IMR-90 (cell line): ENCODE measurements around the gene PRPH2. TPM values are rescaled to one million over a fixed set of nuclear protein-coding genes. Genes with fewer than 3 reads are reported as not detected.

Experiments used
- ATAC-seq: fragments of 200-7000 bp; cut with Tn5 transposase; 2 replicates; pipeline ENCODE4 v1.9.1; 2020; ENCODE audit warnings: low read depth, mild to moderate bottlenecking, moderate library complexity
- BruUV-seq: library from RNA; stranded (reverse); fragments of 400-500 nt; replicated peaks from 2 replicates; lab custom pipeline; 2021; lab: Mats Ljungman, UMichigan
- CTCF ChIA-PET: fragments of 300-600 bp; formaldehyde crosslinking; extraction: SDS; loops from one replicate; lab custom pipeline; 2021; ENCODE audit warnings: antibody characterized with exemption; lab: Yijun Ruan, JAX
- POLR2A ChIA-PET: fragments of 300-600 bp; sonication (Branson Sonifier 250); formaldehyde crosslinking; loops from one replicate; lab custom pipeline; 2022; ENCODE audit warnings: antibody characterized with exemption; ENCODE audit not compliant: unreplicated experiment; lab: Charles Lee
- DNase-seq: peaks from one replicate; pipeline ENCODE4 v3.0.0; 2013
- H2AFZ ChIP-seq: replicated peaks from 2 replicates; pipeline ENCODE3; 2013; ENCODE audit warnings: low read length, mild to moderate bottlenecking; ENCODE audit not compliant: poor library complexity
- H2AK5ac ChIP-seq: 2 replicates; pipeline ENCODE4 v1.6.1; 2013; ENCODE audit warnings: low read depth, low read length, inconsistent platforms
- H2AK9ac ChIP-seq: replicated peaks from 2 replicates; pipeline ENCODE3; 2013; ENCODE audit warnings: mild to moderate bottlenecking, low read depth, low read length, moderate library complexity; ENCODE audit not compliant: poor library complexity
- H2BK120ac ChIP-seq: 2 replicates; pipeline ENCODE4 v1.6.1; 2013; ENCODE audit warnings: low read depth, low read length, inconsistent platforms
- H2BK15ac ChIP-seq: 3 replicates; pipeline ENCODE4 v1.6.1; 2013; ENCODE audit warnings: low read depth, low read length, inconsistent platforms
- H2BK20ac ChIP-seq: 2 replicates; pipeline ENCODE4 v1.6.1; 2013; ENCODE audit warnings: low read depth, mild to moderate bottlenecking, inconsistent platforms, low read length, moderate library complexity
- H2BK5ac ChIP-seq: 2 replicates; pipeline ENCODE4 v1.6.1; 2013; ENCODE audit warnings: mild to moderate bottlenecking, low read depth, low read length, inconsistent platforms; ENCODE audit not compliant: poor library complexity, severe bottlenecking
- H3K14ac ChIP-seq: replicated peaks from 2 replicates; pipeline ENCODE4 v1.6.1; 2013; ENCODE audit warnings: low read depth, low read length, inconsistent platforms
- H3K18ac ChIP-seq: 2 replicates; pipeline ENCODE4 v1.6.1; 2013; ENCODE audit warnings: low read depth, low read length, control low read depth
- H3K23ac ChIP-seq: 2 replicates; pipeline ENCODE4 v1.6.1; 2013; ENCODE audit warnings: low read depth, low read length, inconsistent platforms
- H3K27ac ChIP-seq: 2 replicates; pipeline ENCODE4 v1.5.1; 2013; ENCODE audit warnings: mild to moderate bottlenecking, control low read depth, low read length; ENCODE audit not compliant: insufficient read depth
- H3K27me3 ChIP-seq: 2 replicates; pipeline ENCODE4 v1.6.1; 2013; ENCODE audit warnings: low read length; ENCODE audit not compliant: control insufficient read depth, insufficient read depth
- H3K36me3 ChIP-seq: 2 replicates; pipeline ENCODE4 v1.6.1; 2013; ENCODE audit warnings: low read length, mixed read lengths; ENCODE audit not compliant: control insufficient read depth, insufficient read depth
- H3K4ac ChIP-seq: 2 replicates; pipeline ENCODE4 v1.6.1; 2013; ENCODE audit warnings: low read depth, low read length, inconsistent platforms
- H3K4me1 ChIP-seq: 2 replicates; pipeline ENCODE4 v1.6.1; 2013; ENCODE audit warnings: low read length, mixed read lengths; ENCODE audit not compliant: control insufficient read depth, insufficient read depth
- H3K4me2 ChIP-seq: 2 replicates; pipeline ENCODE4 v1.6.1; 2013; ENCODE audit warnings: low read depth, mild to moderate bottlenecking, control low read depth, low read length, moderate library complexity
- H3K4me3 ChIP-seq: 2 replicates; pipeline ENCODE4 v1.5.1; 2013; ENCODE audit warnings: low read depth, mild to moderate bottlenecking, control low read depth, low read length, moderate library complexity; ENCODE audit not compliant: insufficient read depth
- H3K56ac ChIP-seq: 2 replicates; pipeline ENCODE4 v1.6.1; 2013; ENCODE audit warnings: low read length, inconsistent platforms; ENCODE audit not compliant: insufficient read depth; ENCODE audit errors: extremely low read depth
- H3K79me1 ChIP-seq, 2 experiments: 2 replicates each; pipeline ENCODE4 v1.6.1; 2013; ENCODE audit warnings: low read length in 2 of 2, inconsistent platforms in 1 of 2, low read depth in 1 of 2
- H3K9ac ChIP-seq: 2 replicates; pipeline ENCODE4 v1.6.1; 2013; ENCODE audit warnings: low read depth, low read length, control low read depth
- H3K9me1 ChIP-seq: 2 replicates; pipeline ENCODE4 v1.6.1; 2013; ENCODE audit warnings: low read length, inconsistent platforms; ENCODE audit not compliant: insufficient read depth
- H3K9me3 ChIP-seq: 2 replicates; pipeline ENCODE4 v1.6.1; 2013; ENCODE audit warnings: low read length; ENCODE audit not compliant: control insufficient read depth, insufficient read depth
- H4K20me1 ChIP-seq: 2 replicates; pipeline ENCODE4 v1.6.1; 2013; ENCODE audit warnings: low read length, inconsistent platforms; ENCODE audit not compliant: insufficient read depth
- H4K5ac ChIP-seq: 2 replicates; pipeline ENCODE4 v1.6.1; 2013; ENCODE audit warnings: mild to moderate bottlenecking, low read depth, low read length, control low read depth
- H4K8ac ChIP-seq, 2 experiments: 2 replicates each; pipeline ENCODE4 v1.6.1; 2013; ENCODE audit warnings: low read depth in 2 of 2, low read length in 2 of 2, control low read depth in 1 of 2, inconsistent platforms in 1 of 2
- H4K91ac ChIP-seq: 2 replicates; pipeline ENCODE4 v1.6.1; 2013; ENCODE audit warnings: low read depth, low read length, inconsistent platforms; ENCODE audit not compliant: insufficient read depth
- MAFK ChIP-seq: IDR thresholded peaks from 2 replicates; pipeline ENCODE4 v1.6.1; 2012; ENCODE audit warnings: low read depth, low read length, improper control_type of control experiment
- MXI1 ChIP-seq: IDR thresholded peaks from 2 replicates; pipeline ENCODE4 v1.6.1; 2012; ENCODE audit warnings: low read depth, mild to moderate bottlenecking, low read length, moderate library complexity, borderline replicate concordance
- NFE2L2 ChIP-seq: fragments of 150-350 bp; IDR thresholded peaks from 2 replicates; pipeline ENCODE4 v1.6.1; 2016; ENCODE audit warnings: low read depth, mild to moderate bottlenecking, low read length
- POLR2A ChIP-seq: IDR thresholded peaks from 2 replicates; pipeline ENCODE4 v1.6.1; 2012; ENCODE audit warnings: mild to moderate bottlenecking, low read depth, low read length
- SMC3 ChIP-seq: fragments of 150-350 bp; IDR thresholded peaks from 2 replicates; pipeline ENCODE4 v1.6.1; 2016; ENCODE audit warnings: low read depth, mild to moderate bottlenecking, antibody characterized with exemption, low read length, moderate library complexity
- WGBS, 2 experiments: methylation state at CpG; one replicate each; pipeline versions ENCODE4 v1.1.5 to v1.1.7; 2013; ENCODE audit warnings: missing lambda C conversion rate in 2 of 2; ENCODE audit not compliant: insufficient read length in 1 of 2; ENCODE audit errors: extremely low coverage in 2 of 2; 5-methylcytosine and 5-hydroxymethylcytosine counted together
- dilution Hi-C: fragments of 300-500 bp; cut with HindIII; formaldehyde crosslinking; loops from one replicate; pipeline ENCODE4 v1.14.3; 2018; ENCODE audit warnings: low sequenced_read_pairs; ENCODE audit not compliant: unreplicated experiment
- in situ Hi-C: fragments of 300-500 bp; cut with MboI; formaldehyde crosslinking; loops from 3 replicates; pipeline ENCODE4 v1.14.3; 2019; ENCODE audit warnings: low sequenced_read_pairs, inconsistent platforms, mixed read lengths
- intact Hi-C: fragments of 100-400 bp; cut with micrococcal nuclease; formaldehyde crosslinking; loops from 2 replicates; pipeline ENCODE4 v1.10.0; 2022
- polyA plus RNA-seq, 3 experiments: library from polyadenylated mRNA; depleted of rRNA; stranded (reverse); fragments of >200 nt; gene quantifications; 2 replicates each; pipeline ENCODE4 v1.2.3, GENCODE V29; 2012; ENCODE audit warnings: low replicate concordance in 1 of 3
- total RNA-seq: library from RNA; depleted of rRNA; stranded (reverse); fragments of >200 nt; gene quantifications from 2 replicates; pipeline ENCODE4 v1.2.3, GENCODE V29; 2012
- TF ChIP-seq, protein P1 (sequence below): fragments of 150-350 bp; IDR thresholded peaks from 2 replicates; pipeline ENCODE4 v1.6.1; 2017; ENCODE audit warnings: mild to moderate bottlenecking, antibody characterized with exemption, low read length, low read depth

PRPH2 gene
- total and polyA plus RNA-seq, 2 of the 4 experiments (the other 2 are of a cell fraction), result 1.0 to 1.1 TPM

DNA sequence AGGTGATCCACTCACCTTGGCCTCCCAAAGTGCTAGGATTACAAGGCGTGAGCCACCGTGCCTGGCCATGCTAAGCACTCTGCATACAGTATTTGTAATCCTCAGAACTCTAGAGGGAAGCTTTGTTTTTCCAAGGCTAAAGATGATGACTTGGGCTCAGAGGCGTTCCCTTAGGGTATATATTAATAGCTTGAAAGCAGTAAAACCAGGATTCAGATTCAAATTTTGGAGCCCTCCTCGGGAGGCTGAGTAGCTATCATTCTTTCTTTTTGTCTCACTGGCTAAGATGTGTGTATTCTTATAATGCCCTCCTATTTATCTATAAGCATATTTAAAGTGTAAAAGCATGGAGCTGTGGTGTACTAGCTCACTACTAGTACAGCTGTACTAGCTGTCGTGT is 68.5 kb downstream of the PRPH2 start:
- dilution Hi-C loops (loop anchor here (25.0 kb wide), 1 partner anchor 208 kb away; no protein-coding TSS in a partner anchor), intact Hi-C loops (no loop called here), in situ Hi-C loops (loop anchor here (25.0 kb wide), 1 partner anchor 908 kb away; no protein-coding TSS in a partner anchor)
- POLR2A ChIA-PET, result no interaction called here
- Histone ChIP-seq H3K4me3 (no peak overlapping the region), H3K4ac (no peak overlapping the region), H3K4me1 (no peaks in the 10 kb centered on the region), H4K5ac (no peak overlapping the region), H3K36me3 (peaks cover 31% of the 10 kb centered on the region), H2BK15ac (no peak overlapping the region), H3K14ac (no peak overlapping the region), H4K20me1 (no peaks in the 10 kb centered on the region), H3K4me2 (no peak overlapping the region), H2BK20ac (no peak overlapping the region), H2BK120ac (no peak overlapping the region), H2AFZ (no peak overlapping the region), H3K27ac (no peak overlapping the region), H3K23ac (no peak overlapping the region), H2AK5ac (no peak overlapping the region), H3K9me3 (no peaks in the 10 kb centered on the region), H3K9me1 (no peaks in the 10 kb centered on the region), H2BK5ac (no peak overlapping the region), H3K56ac (no peak overlapping the region), H3K27me3 (no peaks in the 10 kb centered on the region), H4K8ac (no peak overlapping the region), H3K18ac (no peak overlapping the region), H3K79me1 (peaks cover 0 to 8% of the 10 kb centered on the region in 2 experiments; a peak in 2 of 4 replicates), H2AK9ac (no peak overlapping the region), H3K9ac (no peak overlapping the region), H4K91ac (no peak overlapping the region)
- no peak for TF ChIP-seq SMC3
- TF ChIP-seq MXI1, result no peak
- TF ChIP-seq POLR2A, result no peak
- TF ChIP-seq, protein P1, sequence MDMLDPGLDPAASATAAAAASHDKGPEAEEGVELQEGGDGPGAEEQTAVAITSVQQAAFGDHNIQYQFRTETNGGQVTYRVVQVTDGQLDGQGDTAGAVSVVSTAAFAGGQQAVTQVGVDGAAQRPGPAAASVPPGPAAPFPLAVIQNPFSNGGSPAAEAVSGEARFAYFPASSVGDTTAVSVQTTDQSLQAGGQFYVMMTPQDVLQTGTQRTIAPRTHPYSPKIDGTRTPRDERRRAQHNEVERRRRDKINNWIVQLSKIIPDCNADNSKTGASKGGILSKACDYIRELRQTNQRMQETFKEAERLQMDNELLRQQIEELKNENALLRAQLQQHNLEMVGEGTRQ, result no peak
- no peak for TF ChIP-seq NFE2L2
- TF ChIP-seq MAFK, result no peak
- no peak for ATAC-seq
- no peak for DNase-seq
- BruUV-seq, result no TSS peak
- WGBS, 2 experiments, result no CpG with 5 or more reads among the region's 5 CpGs
- CTCF ChIA-PET, result no interaction called here
